C4-2B (cell line): ENCODE measurements around the gene EXD3.

ENCODE experiments used
- H3K27ac ChIP-seq: fragments of 450-650 bp; 2 replicates; pipeline ENCODE4 v1.5.1; 2017
- ZFX ChIP-seq: fragments of 450-650 bp; IDR thresholded peaks from 2 replicates; pipeline ENCODE4 v1.6.1; 2017
- TF ChIP-seq, protein P1 (sequence below): fragments of 450-650 bp; conservative IDR thresholded peaks from 2 replicates; pipeline ENCODE4 v1.5.1; 2017; ENCODE audit warnings: mild to moderate bottlenecking

EXD3 gene

DNA sequence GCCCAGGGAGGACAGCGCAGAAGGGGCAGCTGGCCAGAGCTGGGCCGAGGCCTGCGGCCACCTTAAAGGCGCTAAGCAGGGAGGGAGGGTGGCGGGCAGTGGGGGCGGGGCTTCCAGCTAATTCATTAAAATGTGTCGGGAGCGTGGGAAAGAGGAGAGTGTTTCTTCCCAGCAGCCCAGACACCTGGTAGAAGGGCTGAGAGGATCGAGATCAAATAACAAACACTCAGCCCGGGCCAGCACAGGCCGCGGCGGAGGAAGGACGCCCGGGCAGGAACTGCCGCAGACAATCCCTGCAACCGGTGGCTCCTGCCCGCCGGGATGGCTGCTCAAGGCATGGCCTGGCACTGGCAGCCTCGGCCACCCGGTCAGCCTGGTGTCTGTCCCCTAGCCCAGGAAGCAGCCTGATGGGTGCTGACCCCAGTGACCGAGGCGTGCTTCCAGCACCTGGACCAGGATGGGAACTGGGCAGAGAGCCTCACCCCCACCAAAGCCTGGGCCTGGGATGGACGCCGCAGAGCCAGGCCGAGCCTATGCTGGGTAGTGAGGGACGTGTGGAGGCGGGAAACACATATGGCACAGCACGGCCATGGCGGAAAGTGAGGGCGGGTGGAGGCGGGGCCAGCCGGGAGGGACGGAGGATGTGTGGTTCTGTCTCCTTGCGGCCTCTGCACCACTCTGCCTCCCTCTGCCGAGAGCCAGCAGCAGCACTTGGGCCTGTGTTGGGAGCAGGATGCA, 117.7 kb downstream of the EXD3 start:
- H3K27ac ChIP-seq: no peak overlapping the region
- TF ChIP-seq, protein P1, sequence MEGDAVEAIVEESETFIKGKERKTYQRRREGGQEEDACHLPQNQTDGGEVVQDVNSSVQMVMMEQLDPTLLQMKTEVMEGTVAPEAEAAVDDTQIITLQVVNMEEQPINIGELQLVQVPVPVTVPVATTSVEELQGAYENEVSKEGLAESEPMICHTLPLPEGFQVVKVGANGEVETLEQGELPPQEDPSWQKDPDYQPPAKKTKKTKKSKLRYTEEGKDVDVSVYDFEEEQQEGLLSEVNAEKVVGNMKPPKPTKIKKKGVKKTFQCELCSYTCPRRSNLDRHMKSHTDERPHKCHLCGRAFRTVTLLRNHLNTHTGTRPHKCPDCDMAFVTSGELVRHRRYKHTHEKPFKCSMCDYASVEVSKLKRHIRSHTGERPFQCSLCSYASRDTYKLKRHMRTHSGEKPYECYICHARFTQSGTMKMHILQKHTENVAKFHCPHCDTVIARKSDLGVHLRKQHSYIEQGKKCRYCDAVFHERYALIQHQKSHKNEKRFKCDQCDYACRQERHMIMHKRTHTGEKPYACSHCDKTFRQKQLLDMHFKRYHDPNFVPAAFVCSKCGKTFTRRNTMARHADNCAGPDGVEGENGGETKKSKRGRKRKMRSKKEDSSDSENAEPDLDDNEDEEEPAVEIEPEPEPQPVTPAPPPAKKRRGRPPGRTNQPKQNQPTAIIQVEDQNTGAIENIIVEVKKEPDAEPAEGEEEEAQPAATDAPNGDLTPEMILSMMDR: no peak
- no peak for TF ChIP-seq ZFX

DNA sequence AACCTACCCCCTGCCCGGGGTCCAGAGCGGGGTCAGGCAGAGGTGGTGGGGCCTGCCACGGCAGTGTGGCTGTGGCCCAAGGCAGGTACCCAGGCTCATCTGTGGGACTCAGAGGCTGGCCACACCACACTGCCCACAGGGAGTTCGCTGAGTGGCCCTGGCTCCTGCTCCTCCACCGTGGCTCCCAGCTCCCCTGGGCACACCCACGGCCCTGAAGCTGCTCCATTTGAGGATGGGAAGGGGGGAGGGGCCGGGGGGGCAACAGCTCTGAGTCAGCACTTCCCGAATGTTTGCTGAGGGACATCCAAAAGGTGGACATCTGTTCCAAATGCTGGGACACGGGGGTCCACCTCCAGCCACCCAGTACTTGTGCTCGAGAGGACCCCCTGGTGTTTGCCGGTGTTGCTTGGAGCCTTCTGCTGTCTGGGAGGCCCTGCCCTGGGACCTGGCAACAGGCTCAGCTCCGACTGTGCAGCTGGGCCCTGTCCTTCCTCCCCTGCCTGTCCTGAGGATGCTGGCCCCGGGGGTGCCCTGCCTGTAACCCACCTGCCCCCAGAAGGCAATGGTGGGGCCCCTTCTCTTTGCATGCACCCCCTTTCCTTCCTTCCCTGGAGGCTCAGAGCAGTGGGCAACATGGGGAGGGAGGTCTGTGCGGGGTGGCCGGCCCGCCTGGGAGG, 118.4 kb downstream of the EXD3 start:
- no peak overlapping the region for H3K27ac ChIP-seq

DNA sequence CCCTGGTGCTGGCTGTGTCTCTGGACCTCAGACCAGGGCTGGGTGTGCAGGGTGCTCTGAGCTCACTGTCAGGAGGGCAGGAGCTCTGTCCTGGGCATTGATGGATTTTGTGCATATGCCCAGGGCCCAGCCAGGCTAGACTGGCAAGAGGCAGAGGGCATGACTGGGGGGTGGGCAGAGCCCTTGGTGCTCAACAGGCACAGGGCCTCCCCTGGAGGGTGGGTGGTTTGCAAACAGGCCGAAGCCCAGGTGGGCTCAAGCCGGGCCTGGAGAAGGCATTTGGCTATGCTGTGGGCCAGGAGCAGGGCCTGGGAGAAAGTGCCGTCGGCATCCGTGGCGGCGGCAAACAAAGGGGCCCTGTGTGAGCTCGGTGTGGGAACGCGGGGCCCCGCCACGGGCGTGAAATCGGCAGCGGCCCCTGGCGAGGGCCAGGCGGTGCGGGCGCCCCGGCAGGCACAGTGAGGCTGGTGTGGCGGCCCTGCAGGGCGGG, 119.0 kb downstream of the EXD3 start:
- no peak overlapping the region; the same call in 1 of the 2 replicates for H3K27ac ChIP-seq
- no peak for TF ChIP-seq ZFX
- TF ChIP-seq, protein P1: no peak

More for the DNA sequence above, 118.4 kb downstream of the EXD3 start:
- TF ChIP-seq, protein P1: no peak
- no peak for TF ChIP-seq ZFX

DNA sequence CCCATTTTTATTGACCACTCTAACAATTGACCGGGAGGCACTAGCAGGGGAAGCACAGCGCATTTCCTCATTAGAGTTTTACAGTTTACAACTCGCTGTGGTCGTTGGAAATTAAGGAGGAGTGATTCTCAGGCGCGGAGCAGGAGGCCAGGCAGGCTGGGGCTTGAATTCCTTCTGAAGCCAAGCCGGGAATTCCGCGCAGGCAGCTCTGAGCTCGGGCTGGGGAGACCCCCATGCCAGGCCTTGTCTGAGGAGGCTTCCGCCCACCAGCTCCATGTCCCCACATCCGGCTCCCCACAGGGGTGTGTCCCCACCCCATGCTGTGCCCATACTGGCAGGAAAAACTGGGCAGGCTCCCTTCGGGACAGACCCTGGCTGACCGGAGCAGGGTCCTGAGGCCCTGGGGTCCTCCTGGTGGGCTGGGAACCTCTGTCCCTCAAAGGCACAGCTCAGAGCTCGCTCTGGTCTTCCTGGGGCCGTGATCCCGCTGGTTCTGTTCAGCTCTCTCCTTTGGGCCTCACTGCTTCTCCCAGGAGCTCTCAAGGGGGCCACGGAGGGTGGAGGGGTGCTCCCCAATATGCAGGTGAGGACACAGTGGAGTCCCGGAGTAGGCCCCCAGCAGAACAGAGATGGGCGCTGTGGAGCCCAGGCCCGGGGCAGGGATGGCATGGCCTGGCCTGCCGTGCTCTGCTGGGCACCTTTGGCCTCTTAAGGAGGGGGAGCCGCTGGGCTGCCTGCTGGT, 119.6 kb downstream of the EXD3 start:
- H3K27ac ChIP-seq: peak overlapping the region; percentile 97
- no peak for TF ChIP-seq ZFX
- TF ChIP-seq, protein P1: no peak

DNA sequence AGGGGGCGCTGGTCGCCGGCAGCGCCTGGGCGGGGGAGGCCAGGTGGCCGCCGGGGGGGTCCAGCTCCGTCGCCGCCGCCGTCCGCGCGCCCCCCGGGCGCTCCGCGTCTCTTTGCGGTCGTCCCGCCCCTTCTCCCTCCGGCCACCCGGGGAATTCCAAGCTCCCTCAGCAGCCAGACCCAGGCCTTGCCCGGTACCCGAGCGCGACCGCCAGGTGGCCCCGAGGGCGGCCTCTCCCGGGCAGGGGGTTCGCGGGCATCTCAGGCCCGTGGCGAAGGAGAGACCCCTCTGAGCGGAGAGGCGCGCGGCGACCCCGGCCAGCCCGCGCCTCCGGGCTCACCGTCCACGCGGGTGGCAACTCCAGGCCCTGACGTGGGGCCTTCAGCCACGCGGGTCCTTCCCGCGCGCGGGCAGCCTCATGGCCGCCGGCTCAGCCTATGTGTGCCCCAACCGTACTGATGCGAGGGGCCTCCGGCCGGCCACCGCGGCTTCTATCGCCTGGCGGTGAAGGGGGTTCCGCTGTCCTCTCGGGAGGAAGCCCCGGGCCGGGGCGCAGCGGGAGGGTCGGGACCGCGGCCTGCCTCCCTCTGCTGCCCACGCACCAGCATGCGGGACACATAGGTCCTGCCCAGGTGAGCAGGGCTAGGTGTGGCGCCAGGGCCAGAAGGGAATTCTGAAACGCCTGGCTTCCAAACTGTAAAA, 120.4 kb downstream of the EXD3 start:
- TF ChIP-seq, protein P1: peak; percentile 89
- peak; percentile 74; the same call in 1 of the 2 replicates for TF ChIP-seq ZFX
- H3K27ac ChIP-seq: peak overlapping the region; percentile 97

DNA sequence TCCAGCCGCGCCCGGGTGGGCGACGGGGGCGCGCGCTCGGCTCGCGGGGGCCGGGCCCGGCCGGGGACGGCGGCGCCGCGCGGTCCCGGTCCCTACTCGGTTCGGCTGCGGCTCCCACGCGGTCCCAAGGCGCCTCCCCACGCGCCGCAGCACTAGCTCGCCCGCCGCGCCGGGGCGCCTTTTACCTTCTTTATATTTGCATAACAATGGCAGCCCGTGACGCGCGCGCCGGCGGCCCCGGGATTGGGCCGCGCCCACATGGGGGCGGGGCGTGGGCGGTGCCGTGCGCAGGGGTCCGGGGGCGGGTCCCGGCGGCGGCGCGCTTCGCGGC, 120.9 kb downstream of the EXD3 start, which contains the start of gene NRARP:
Gene NRARP (minus strand): TSS at position 154 of the 331 bp plus-strand sequence. CDS start 343 bp downstream, outside the sequence.
- H3K27ac ChIP-seq: peak within 1 kb of the TSS; percentile 97

More for the DNA sequence above, 120.9 kb downstream of the EXD3 start, which contains the start of gene NRARP:
- TF ChIP-seq, protein P1: no peak
- TF ChIP-seq ZFX: no peak
